ENCODE results near the gene NTMT1. TPM values are rescaled to one million over a fixed set of nuclear protein-coding genes. Genes with fewer than 3 reads are reported as not detected.

The NTMT1 gene
- total and polyA plus RNA-seq, 12 donors = 54.0 to 123 (median 61.9) TPM

- DNase-seq = no peak
- ATAC-seq = no peak
- Histone ChIP-seq H3K4me3 (no peak overlapping the region), H3K9me3 (no peaks in the 10 kb centered on the region), H3K36me3 (no peaks in the 10 kb centered on the region), H3K27ac (no peak overlapping the region), H3K27me3 (peaks cover 5 to 61% (median 44%) of the 10 kb centered on the region in 7 donors), H3K4me1 (peaks cover 0 to 17% (median 5%) of the 10 kb centered on the region in 9 donors)
- 86 to 88% methylated on average over 9 of the region's 9 CpGs for WGBS, 2 donors
- intact Hi-C loops (cut with DNase I) = no loop called here
- TF ChIP-seq, protein P1, sequence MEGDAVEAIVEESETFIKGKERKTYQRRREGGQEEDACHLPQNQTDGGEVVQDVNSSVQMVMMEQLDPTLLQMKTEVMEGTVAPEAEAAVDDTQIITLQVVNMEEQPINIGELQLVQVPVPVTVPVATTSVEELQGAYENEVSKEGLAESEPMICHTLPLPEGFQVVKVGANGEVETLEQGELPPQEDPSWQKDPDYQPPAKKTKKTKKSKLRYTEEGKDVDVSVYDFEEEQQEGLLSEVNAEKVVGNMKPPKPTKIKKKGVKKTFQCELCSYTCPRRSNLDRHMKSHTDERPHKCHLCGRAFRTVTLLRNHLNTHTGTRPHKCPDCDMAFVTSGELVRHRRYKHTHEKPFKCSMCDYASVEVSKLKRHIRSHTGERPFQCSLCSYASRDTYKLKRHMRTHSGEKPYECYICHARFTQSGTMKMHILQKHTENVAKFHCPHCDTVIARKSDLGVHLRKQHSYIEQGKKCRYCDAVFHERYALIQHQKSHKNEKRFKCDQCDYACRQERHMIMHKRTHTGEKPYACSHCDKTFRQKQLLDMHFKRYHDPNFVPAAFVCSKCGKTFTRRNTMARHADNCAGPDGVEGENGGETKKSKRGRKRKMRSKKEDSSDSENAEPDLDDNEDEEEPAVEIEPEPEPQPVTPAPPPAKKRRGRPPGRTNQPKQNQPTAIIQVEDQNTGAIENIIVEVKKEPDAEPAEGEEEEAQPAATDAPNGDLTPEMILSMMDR (IDR thresholded peaks at IDR 0.05) = no peak
Observed at GRCh38 chr9:129667850-129668249, 41.9 kb downstream of the NTMT1 start.

DNA sequence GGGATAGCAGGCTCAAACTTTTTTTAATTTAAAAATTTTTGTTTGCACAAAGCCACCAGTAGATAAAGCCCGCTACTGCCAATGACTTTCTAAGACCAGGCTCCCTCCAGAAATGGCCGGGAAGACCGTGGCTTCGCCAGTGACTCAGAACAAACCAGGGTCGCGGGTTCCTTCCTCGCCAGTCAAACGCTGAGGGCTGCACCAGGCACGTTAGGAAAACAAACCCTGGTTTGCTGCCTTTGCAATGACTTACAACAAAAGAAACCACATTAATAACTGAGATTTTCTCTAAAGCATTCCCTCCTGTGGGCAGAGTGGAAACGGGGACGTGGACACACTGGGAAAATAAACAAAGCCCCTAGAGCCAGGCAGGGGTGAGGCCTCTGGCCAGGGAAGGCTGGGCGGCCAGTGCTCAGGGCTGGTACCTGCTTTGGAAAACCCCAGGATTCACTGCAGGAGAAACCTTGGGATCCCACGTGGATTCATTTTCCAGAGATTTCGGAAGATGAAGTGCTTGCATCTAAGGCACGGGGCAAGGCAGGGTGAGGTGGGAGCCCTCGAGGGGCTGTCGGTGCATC, 43.3 kb downstream of the NTMT1 start:
- H3K9me3 ChIP-seq = no peaks in the 10 kb centered on the region
- no peak for ATAC-seq
- no peak for DNase-seq
- peaks cover 5 to 50% (median 37%) of the 10 kb centered on the region in 7 donors for H3K27me3 ChIP-seq
- H3K36me3 ChIP-seq = no peaks in the 10 kb centered on the region
- WGBS, 2 donors = 66 to 70% methylated on average over 17 of the region's 17 CpGs
- intact Hi-C loops (cut with DNase I) = no loop called here
- H3K27ac ChIP-seq = no peak overlapping the region
- H3K4me1 ChIP-seq = peaks cover 0 to 17% (median 5%) of the 10 kb centered on the region in 9 donors
- H3K4me3 ChIP-seq = no peak overlapping the region
- TF ChIP-seq, protein P1 (IDR thresholded peaks at IDR 0.05) = no peak

- 81 to 82% methylated on average over 13 of the region's 13 CpGs for WGBS, 2 donors
- H3K36me3 ChIP-seq = no peaks in the 10 kb centered on the region
- H3K4me3 ChIP-seq = no peak overlapping the region
- H3K9me3 ChIP-seq = no peaks in the 10 kb centered on the region
- TF ChIP-seq, protein P1 (IDR thresholded peaks at IDR 0.05) = no peak
- H3K4me1 ChIP-seq = peaks cover 0 to 12% (median 5%) of the 10 kb centered on the region in 9 donors
- DNase-seq = no peak
- intact Hi-C loops (cut with DNase I) = no loop called here
- H3K27ac ChIP-seq = no peak overlapping the region
- ATAC-seq = no peak
- H3K27me3 ChIP-seq = peaks cover 5 to 43% (median 30%) of the 10 kb centered on the region in 7 donors
Observed at GRCh38 chr9:129669946-129670345, 44.0 kb downstream of the NTMT1 start.

DNA sequence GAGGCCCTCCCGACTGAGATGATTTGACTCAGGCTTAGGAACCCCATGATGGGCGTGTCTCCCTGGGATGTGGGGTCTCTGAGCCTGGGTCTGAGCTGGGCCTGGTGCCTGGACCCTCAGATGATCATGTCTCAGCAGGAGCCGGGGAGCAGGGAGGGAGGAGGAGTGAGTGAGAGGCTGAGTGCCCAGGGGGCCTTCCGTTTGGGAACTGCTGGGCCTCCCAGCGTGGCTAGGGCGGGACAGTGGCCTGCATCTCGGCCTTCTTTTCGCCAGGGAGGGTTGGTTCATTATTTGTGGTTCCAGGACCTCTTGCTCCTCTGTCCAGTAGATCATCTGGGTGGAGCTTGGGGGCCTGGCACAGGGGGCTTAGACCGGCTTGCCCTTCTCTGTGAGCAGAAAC, 45.1 kb downstream of the NTMT1 start:
- ATAC-seq (no peak), DNase-seq (no peak)
- no peak overlapping the region for H3K27ac ChIP-seq
- no peaks in the 10 kb centered on the region for H3K36me3 ChIP-seq
- H3K9me3 ChIP-seq = no peaks in the 10 kb centered on the region
- peaks cover 0 to 7% (median 0%) of the 10 kb centered on the region in 9 donors for H3K4me1 ChIP-seq
- H3K27me3 ChIP-seq = peaks cover 5 to 36% (median 26%) of the 10 kb centered on the region in 7 donors
- intact Hi-C loops (cut with DNase I) = no loop called here
- WGBS, 2 donors = 88 to 90% methylated on average over 9 of the region's 9 CpGs
- TF ChIP-seq, protein P1 (IDR thresholded peaks at IDR 0.05) = no peak
- H3K4me3 ChIP-seq = no peak overlapping the region
